ENCODE data around the gene KIAA1328. TPM values are rescaled to one million over a fixed set of nuclear protein-coding genes. Genes with fewer than 3 reads are reported as not detected.

Gene KIAA1328
- polyA plus RNA-seq, 1 donor (not counting 4 experiments of a cell fraction or from before 2014, with no cell fraction given), result 5.5 TPM

GRCh38 chr18:36867056-36867455 is 38.1 kb downstream of the KIAA1328 start:
- H4K20me1 ChIP-seq (ENCODE audit: control insufficient read depth, extremely low read depth, insufficient read depth, low read length), result no peaks in the 10 kb centered on the region
- dilution Hi-C loops (cut with MboI; ENCODE audit: extremely low pct_ligation_motif_present, low sequenced_read_pairs), result no loop called here
- no peaks in the 10 kb centered on the region for H3K4me1 ChIP-seq (ENCODE audit: control insufficient read depth, extremely low read depth, insufficient read depth, low read length)
- H3K9ac ChIP-seq (ENCODE audit: control insufficient read depth, extremely low read depth, insufficient read depth, low read length), result no peak overlapping the region
- H3K36me3 ChIP-seq (ENCODE audit: control insufficient read depth in 2 of 2, extremely low read depth in 1 of 2, insufficient read depth in 2 of 2, low read length in 2 of 2), result no peaks in the 10 kb centered on the region
- DNase-seq (ENCODE audit: low read depth, low spot score), result no peak
- no peak for TF ChIP-seq CTCF (optimal IDR thresholded peaks at IDR 0.05 in 1 of 3, IDR thresholded peaks at IDR 0.05 in 1 of 3, conservative IDR thresholded peaks at IDR 0.05 in 1 of 3; ENCODE audit: extremely low read depth in 1 of 3, insufficient read depth in 2 of 3, low read length in 3 of 3)
- no peak for TF ChIP-seq EZH2 (IDR thresholded peaks at IDR 0.05; ENCODE audit: low read length)
- H3K9me3 ChIP-seq (ENCODE audit: control insufficient read depth, low read depth, low read length), result no peaks in the 10 kb centered on the region
- H2AFZ ChIP-seq (ENCODE audit: control insufficient read depth, low read length), result no peak overlapping the region
- H3K4me3 ChIP-seq (ENCODE audit: control insufficient read depth in 2 of 3, extremely low read depth in 1 of 3, insufficient read depth in 2 of 3, low read depth in 1 of 3, low read length in 3 of 3), result no peak overlapping the region
- FAIRE-seq, result no peak
- H3K9me1 ChIP-seq (ENCODE audit: control insufficient read depth, extremely low read depth, insufficient read depth, low read length), result no peaks in the 10 kb centered on the region
- no peaks in the 10 kb centered on the region for H3K27me3 ChIP-seq (ENCODE audit: control insufficient read depth, extremely low read depth, insufficient read depth, low read length)
- no peak overlapping the region for H3K4me2 ChIP-seq (ENCODE audit: control insufficient read depth, extremely low read depth, insufficient read depth, low read depth, low read length)
- no peaks in the 10 kb centered on the region for H3K79me2 ChIP-seq (ENCODE audit: control insufficient read depth, insufficient read depth, low read length)
- H3K27ac ChIP-seq (ENCODE audit: control insufficient read depth, insufficient read depth, low read length), result no peak overlapping the region

GRCh38 chr18:36871801-36872200 is 42.9 kb downstream of the KIAA1328 start:
- FAIRE-seq, result no peak

More at GRCh38 chr18:36871801-36872200, 42.9 kb downstream of the KIAA1328 start:
- Histone ChIP-seq H3K9me1 (ENCODE audit: control insufficient read depth, extremely low read depth, insufficient read depth, low read length) (no peaks in the 10 kb centered on the region), H3K79me2 (ENCODE audit: control insufficient read depth, insufficient read depth, low read length) (no peaks in the 10 kb centered on the region), H2AFZ (ENCODE audit: control insufficient read depth, low read length) (no peak overlapping the region), H3K4me1 (ENCODE audit: control insufficient read depth, extremely low read depth, insufficient read depth, low read length) (no peaks in the 10 kb centered on the region), H3K9ac (ENCODE audit: control insufficient read depth, extremely low read depth, insufficient read depth, low read length) (no peak overlapping the region), H4K20me1 (ENCODE audit: control insufficient read depth, extremely low read depth, insufficient read depth, low read length) (no peaks in the 10 kb centered on the region), H3K4me2 (ENCODE audit: control insufficient read depth, extremely low read depth, insufficient read depth, low read depth, low read length) (no peak overlapping the region), H3K27me3 (ENCODE audit: control insufficient read depth, extremely low read depth, insufficient read depth, low read length) (no peaks in the 10 kb centered on the region), H3K36me3 (ENCODE audit: control insufficient read depth in 2 of 2, extremely low read depth in 1 of 2, insufficient read depth in 2 of 2, low read length in 2 of 2) (no peaks in the 10 kb centered on the region), H3K9me3 (ENCODE audit: control insufficient read depth, low read depth, low read length) (no peaks in the 10 kb centered on the region), H3K4me3 (ENCODE audit: control insufficient read depth in 2 of 3, extremely low read depth in 1 of 3, insufficient read depth in 2 of 3, low read depth in 1 of 3, low read length in 3 of 3) (no peak overlapping the region), H3K27ac (ENCODE audit: control insufficient read depth, insufficient read depth, low read length) (no peak overlapping the region)
- TF ChIP-seq EZH2 (IDR thresholded peaks at IDR 0.05; ENCODE audit: low read length) (no peak), CTCF (optimal IDR thresholded peaks at IDR 0.05 in 1 of 3, IDR thresholded peaks at IDR 0.05 in 1 of 3, conservative IDR thresholded peaks at IDR 0.05 in 1 of 3; ENCODE audit: extremely low read depth in 1 of 3, insufficient read depth in 2 of 3, low read length in 3 of 3) (no peak)
- no peak for DNase-seq (ENCODE audit: low read depth, low spot score)
- dilution Hi-C loops (cut with MboI; ENCODE audit: extremely low pct_ligation_motif_present, low sequenced_read_pairs), result no loop called here
